Lower leg skin (tissue), 4 donors: ENCODE measurements around the gene PARN. TPM values are rescaled to one million over a fixed set of nuclear protein-coding genes. Genes with fewer than 3 reads are reported as not detected.
"Not testable (repeated sequence)": the region's sequence is repeated elsewhere in the genome, so short reads cannot be mapped to it uniquely, and the experiment has no call there.

ENCODE experiments used
- DNase-seq, 2 donors: peaks; one replicate each; pipeline ENCODE4 v3.0.0-alpha.2; 2019; ENCODE audit warnings: low spot score in 2 of 2
- H3K4me3 ChIP-seq: fragments of 200-600 bp; sonication (generic); 2 replicates; pipeline ENCODE4 v1.5.1; 2017; ENCODE audit warnings: mild to moderate bottlenecking, low read depth; ENCODE audit not compliant: poor library complexity, severe bottlenecking
- CTCF ChIP-seq, 3 donors: fragments of 450-650 bp; IDR thresholded peaks; one replicate each; pipeline ENCODE4 v1.5.1; 2016; ENCODE audit warnings: antibody characterized with exemption in 3 of 3, mild to moderate bottlenecking in 3 of 3, moderate library complexity in 2 of 3
- POLR2A ChIP-seq, 2 donors: fragments of 450-650 bp; IDR thresholded peaks; one replicate each; pipeline ENCODE4 v1.6.1; 2016 to 2017; ENCODE audit warnings: antibody characterized with exemption in 2 of 2, mild to moderate bottlenecking in 1 of 2, moderate library complexity in 1 of 2
- WGBS, 2 donors: methylation state at CpG; one replicate each; pipeline ENCODE4 v1.1.5; 2018; 5-methylcytosine and 5-hydroxymethylcytosine counted together
- intact Hi-C: fragments of 100-400 bp; cut with DNase I; formaldehyde crosslinking; loops from one replicate; pipeline ENCODE4 v1.15.0; 2023; ENCODE audit warnings: low total_unique reads
- total RNA-seq, 4 donors: library from RNA; depleted of rRNA; stranded (reverse); fragments of >200 nt; gene quantifications; one replicate each; pipeline ENCODE4 v1.1.0, GENCODE V29; 2016

Gene PARN
- total RNA-seq, 4 donors from 2014 or later: 23.4 to 28.7 (median 25.4) TPM

- WGBS, 2 donors: 60 to 65% methylated on average over 12 of the region's 12 CpGs
- intact Hi-C loops: loop anchor here (10.0 kb wide), 1 partner anchor 96 kb away; no protein-coding TSS in a partner anchor
- not testable (repeated sequence) for H3K4me3 ChIP-seq, DNase-seq
These were observed 228.9 kb downstream of the PARN start for GRCh38 chr16:14400978-14401710.

- WGBS, 2 donors: 74 to 79% methylated on average over 23 of the region's 23 CpGs
- DNase-seq: no peak
- H3K4me3 ChIP-seq: no peak overlapping the region
- no peak for TF ChIP-seq CTCF (IDR thresholded peaks at IDR 0.05)
- no peak for TF ChIP-seq POLR2A (IDR thresholded peaks at IDR 0.05)
- intact Hi-C loops: loop anchor here (10.0 kb wide), 1 partner anchor 96 kb away; no protein-coding TSS in a partner anchor
These were observed 229.6 kb downstream of the PARN start for GRCh38 chr16:14400285-14400977.

- no peak overlapping the region for H3K4me3 ChIP-seq
- DNase-seq: peak; percentile 52 to 88
- intact Hi-C loops: loop anchor here (10.0 kb wide), 1 partner anchor 95 kb away; no protein-coding TSS in a partner anchor
- 27% methylated on average over 25 of the region's 25 CpGs for WGBS, 2 donors
- TF ChIP-seq CTCF (IDR thresholded peaks at IDR 0.05) (no peak), POLR2A (IDR thresholded peaks at IDR 0.05) (no peak)
These were observed 230.4 kb downstream of the PARN start for GRCh38 chr16:14399378-14400284.

- intact Hi-C loops: no loop called here
- 74 to 83% methylated on average over 11 of the region's 11 CpGs for WGBS, 2 donors
- TF ChIP-seq CTCF (IDR thresholded peaks at IDR 0.05) (no peak), POLR2A (IDR thresholded peaks at IDR 0.05) (no peak)
- DNase-seq: no peak
- H3K4me3 ChIP-seq: no peak overlapping the region
These were observed 231.9 kb downstream of the PARN start for GRCh38 chr16:14398014-14398717.

GRCh38 chr16:14395710-14396304 is 234.3 kb downstream of the PARN start:
- intact Hi-C loops: not testable (repeated sequence)

GRCh38 chr16:14394834-14395233 is 235.2 kb downstream of the PARN start:
- TF ChIP-seq POLR2A (IDR thresholded peaks at IDR 0.05): no peak
- no peak for TF ChIP-seq CTCF (IDR thresholded peaks at IDR 0.05)
- no peak overlapping the region for H3K4me3 ChIP-seq
- no peak for DNase-seq
- intact Hi-C loops: no loop called here
- 83 to 86% methylated on average over 3 of the region's 3 CpGs for WGBS, 2 donors

More at GRCh38 chr16:14395710-14396304, 234.3 kb downstream of the PARN start:
- WGBS, 2 donors: 62% methylated on average over 10 of the region's 10 CpGs
- not testable (repeated sequence) for DNase-seq, H3K4me3 ChIP-seq
